Activated B cell treated with CpG ODN at 0.5 μM for 24 hours (primary cell): ENCODE measurements around the gene KDM6B. TPM values are rescaled to one million over a fixed set of nuclear protein-coding genes. Genes with fewer than 3 reads are reported as not detected.

Source experiments
- ATAC-seq: fragments of 200-7000 bp; cut with Tn5 transposase; one replicate; pipeline ENCODE4 v1.10.0; 2021; ENCODE audit warnings: low read depth, mild to moderate bottlenecking, moderate library complexity
- CTCF ChIA-PET: fragments of 350-600 bp; sonication (Branson Sonifier 250); formaldehyde crosslinking; loops from one replicate; lab custom pipeline; 2021; ENCODE audit warnings: antibody characterized with exemption; lab: Charles Lee
- POLR2A ChIA-PET: fragments of 350-600 bp; sonication (Branson Sonifier 250); formaldehyde crosslinking; loops from one replicate; lab custom pipeline; 2021; ENCODE audit warnings: antibody characterized with exemption; lab: Charles Lee
- DNase-seq: peaks from one replicate; pipeline ENCODE4 v3.0.0; 2022
- H3K27ac Mint-ChIP-seq: one replicate; pipeline ENCODE4 v1.8.0; 2020; ENCODE audit warnings: mixed read lengths
- H3K27me3 Mint-ChIP-seq: one replicate; pipeline ENCODE4 v1.8.0; 2021; ENCODE audit warnings: mixed read lengths
- H3K36me3 Mint-ChIP-seq: one replicate; pipeline ENCODE4 v1.8.0; 2021; ENCODE audit warnings: low read depth, mixed read lengths
- H3K4me1 Mint-ChIP-seq: one replicate; pipeline ENCODE4 v1.8.0; 2021; ENCODE audit warnings: mixed read lengths
- H3K4me3 Mint-ChIP-seq: one replicate; pipeline ENCODE4 v1.8.0; 2020; ENCODE audit warnings: mild to moderate bottlenecking, mixed read lengths
- H3K9me3 Mint-ChIP-seq: one replicate; pipeline ENCODE4 v1.8.0; 2020; ENCODE audit warnings: mixed read lengths
- CTCF ChIP-seq: fragments of 200-600 bp; IDR thresholded peaks from one replicate; pipeline ENCODE4 v1.8.0; 2022; ENCODE audit warnings: antibody characterized with exemption, mild to moderate bottlenecking
- intact Hi-C: fragments of 100-400 bp; cut with micrococcal nuclease; formaldehyde crosslinking; loops from one replicate; pipeline ENCODE4 v1.15.1; 2024
- total RNA-seq: library from RNA; stranded (reverse); gene quantifications from 2 replicates; pipeline ENCODE4 v1.2.3, GENCODE V29; 2022

Gene KDM6B
- total RNA-seq, 1 donor from 2014 or later: 70.8 TPM

DNA sequence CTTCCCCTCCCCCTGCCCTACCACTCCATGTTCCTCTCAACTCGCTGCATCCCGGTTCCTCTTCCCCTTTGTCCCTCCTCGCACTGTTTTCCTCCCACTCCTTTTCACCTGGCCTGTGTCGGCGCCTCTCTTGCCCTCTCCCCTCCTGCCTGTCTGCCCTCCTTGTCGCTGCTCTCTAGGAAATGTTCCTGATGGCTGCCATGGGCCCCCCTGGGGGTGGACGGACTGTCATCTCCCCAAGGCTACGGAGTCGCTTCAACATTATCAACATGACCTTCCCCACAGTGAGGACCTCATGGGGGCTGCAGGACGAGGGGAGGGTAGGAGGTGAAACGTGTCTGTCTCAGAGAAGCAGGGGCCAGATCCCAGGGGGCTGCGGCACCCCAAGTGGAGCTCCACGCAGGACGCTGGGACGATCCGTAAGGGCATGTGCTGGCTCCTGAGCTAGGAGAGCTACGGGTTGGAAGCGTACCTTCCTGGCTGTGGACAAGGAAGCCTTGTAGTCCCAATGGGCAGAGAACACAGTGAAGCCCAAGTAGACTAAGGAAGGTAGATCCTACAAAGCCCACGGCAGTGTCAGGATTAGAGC is 39.8 kb upstream of the KDM6B start:
- no peak overlapping the region for H3K27ac Mint-ChIP-seq
- H3K4me3 Mint-ChIP-seq: no peak overlapping the region
- TF ChIP-seq CTCF: no peak
- intact Hi-C loops: no loop called here
- peaks cover 10% of the 10 kb centered on the region for H3K27me3 Mint-ChIP-seq
- no peak for DNase-seq
- no peaks in the 10 kb centered on the region for H3K36me3 Mint-ChIP-seq
- ATAC-seq: no peak
- no peaks in the 10 kb centered on the region for H3K4me1 Mint-ChIP-seq
- ChIA-PET CTCF (no interaction called here), POLR2A (no interaction called here)
- no peaks in the 10 kb centered on the region for H3K9me3 Mint-ChIP-seq

- Mint-ChIP-seq H3K9me3 (no peaks in the 10 kb centered on the region), H3K27me3 (peaks cover 13% of the 10 kb centered on the region), H3K4me1 (no peaks in the 10 kb centered on the region), H3K27ac (no peak overlapping the region), H3K36me3 (no peaks in the 10 kb centered on the region), H3K4me3 (no peak overlapping the region)
- DNase-seq: no peak
- intact Hi-C loops: no loop called here
- POLR2A ChIA-PET: no interaction called here
- ATAC-seq: no peak
- CTCF ChIA-PET: no interaction called here
- TF ChIP-seq CTCF: no peak
Measured at GRCh38 chr17:7797976-7798375, 36.0 kb upstream of the KDM6B start.

GRCh38 chr17:7798839-7799238 is 35.2 kb upstream of the KDM6B start:
- Mint-ChIP-seq H3K9me3 (no peaks in the 10 kb centered on the region), H3K27ac (no peak overlapping the region), H3K4me1 (no peaks in the 10 kb centered on the region), H3K27me3 (peaks cover 16% of the 10 kb centered on the region), H3K36me3 (no peaks in the 10 kb centered on the region), H3K4me3 (no peak overlapping the region)
- ChIA-PET CTCF (no interaction called here), POLR2A (no interaction called here)
- ATAC-seq (no peak), DNase-seq (no peak)
- no peak for TF ChIP-seq CTCF
- intact Hi-C loops: no loop called here

DNA sequence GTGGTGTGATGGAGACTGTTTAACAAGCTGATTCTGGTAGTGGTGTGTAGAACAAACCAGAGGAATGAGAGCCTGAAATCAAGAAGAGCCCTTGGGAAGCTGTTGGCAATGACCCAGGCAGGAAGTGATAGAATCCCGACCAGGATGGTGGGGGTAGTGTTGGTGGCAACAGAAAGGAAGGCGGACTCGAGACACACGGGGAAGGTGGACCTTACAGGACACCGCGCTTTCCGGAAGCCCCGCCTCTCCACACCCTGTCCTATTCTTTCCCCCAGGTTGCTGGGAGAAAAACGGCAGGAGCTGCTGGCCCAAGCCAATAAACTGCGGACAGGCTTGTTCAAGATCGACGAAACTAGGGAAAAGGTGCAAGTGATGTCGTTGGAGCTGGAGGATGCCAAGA is 30.0 kb upstream of the KDM6B start:
- Mint-ChIP-seq H3K27me3 (peaks cover 16% of the 10 kb centered on the region), H3K4me3 (no peak overlapping the region), H3K9me3 (no peaks in the 10 kb centered on the region), H3K27ac (no peak overlapping the region), H3K36me3 (no peaks in the 10 kb centered on the region), H3K4me1 (no peaks in the 10 kb centered on the region)
- ATAC-seq (no peak), DNase-seq (no peak)
- intact Hi-C loops: no loop called here
- TF ChIP-seq CTCF: no peak
- POLR2A ChIA-PET: no interaction called here
- CTCF ChIA-PET: no interaction called here

DNA sequence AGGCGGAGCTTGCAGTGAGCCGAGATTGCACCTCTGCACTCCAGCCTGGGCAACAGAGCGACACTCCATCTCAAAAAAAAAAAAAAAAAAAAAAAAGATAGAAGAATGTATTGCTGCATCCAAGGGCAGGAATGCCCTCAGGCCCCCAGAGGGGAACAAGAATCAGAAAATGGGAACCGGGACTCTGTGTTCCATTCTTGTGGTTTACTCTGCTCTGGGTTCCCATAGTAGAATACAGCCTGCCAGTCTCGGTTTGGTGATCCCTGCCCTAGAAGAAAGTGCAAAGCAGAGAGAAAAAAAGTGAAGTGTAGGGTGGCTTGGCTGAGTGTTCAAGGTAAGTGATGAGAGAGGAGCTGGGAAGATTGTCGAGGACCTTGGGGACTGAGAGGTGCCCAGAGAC is 27.4 kb upstream of the KDM6B start:
- no peak for TF ChIP-seq CTCF
- intact Hi-C loops: no loop called here
- Mint-ChIP-seq H3K36me3 (no peaks in the 10 kb centered on the region), H3K9me3 (no peaks in the 10 kb centered on the region), H3K27ac (no peak overlapping the region), H3K4me1 (no peaks in the 10 kb centered on the region), H3K4me3 (no peak overlapping the region), H3K27me3 (peaks cover 22% of the 10 kb centered on the region)
- no peak for DNase-seq
- ChIA-PET POLR2A (interaction anchor here (0.6 to 0.7 kb wide), 2 partner anchors 35 to 378 kb away, joined by 4 to 9 read pairs; no protein-coding TSS in a partner anchor), CTCF (no interaction called here)
- no peak for ATAC-seq
